Measurements from ENCODE around the gene ADM2. TPM values are rescaled to one million over a fixed set of nuclear protein-coding genes. Genes with fewer than 3 reads are reported as not detected.
"Not testable (repeated sequence)": the region's sequence is repeated elsewhere in the genome, so short reads cannot be mapped to it uniquely, and the experiment has no call there.

The ADM2 gene
- total RNA-seq, 1 donor from 2014 or later = under 0.01 TPM

DNA sequence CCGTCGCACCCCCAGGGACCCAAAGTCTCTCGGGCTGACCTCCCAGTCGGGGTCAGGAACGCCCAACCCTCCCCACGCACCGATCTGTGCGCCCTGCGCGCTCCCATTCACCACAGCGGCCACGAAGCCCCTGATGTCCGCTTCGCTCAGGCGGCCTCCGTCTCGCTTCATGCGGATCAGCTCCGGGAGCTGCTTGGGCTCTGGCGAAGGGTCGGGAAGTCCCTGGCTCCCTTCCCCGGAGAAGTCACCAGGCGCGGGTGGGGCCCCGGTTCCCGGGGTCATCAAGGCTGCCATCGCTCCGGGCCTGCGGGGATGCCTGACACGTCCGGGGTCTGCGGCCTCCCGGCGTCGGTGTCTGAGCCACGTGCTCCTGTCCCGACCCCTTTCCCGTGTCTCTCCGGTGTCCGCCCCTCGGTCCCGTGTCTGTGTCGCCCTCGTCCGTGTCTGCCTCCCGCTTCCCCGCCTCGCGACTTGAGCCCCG, 48.1 kb downstream of the ADM2 start:
- Histone ChIP-seq H3K9me3 (ENCODE audit: control insufficient read depth in 3 of 3, low read length in 3 of 3) (no peaks in the 10 kb centered on the region), H3K27ac (ENCODE audit: low read depth, low read length) (peak overlapping the region; percentile 93), H3K4me3 (ENCODE audit: low read length in 3 of 3) (peak overlapping the region; percentile 56 to 75 (median 68)), H3K27me3 (ENCODE audit: control insufficient read depth in 3 of 3, insufficient read depth in 3 of 3, low read length in 3 of 3) (peaks cover 30 to 60% (median 45%) of the 10 kb centered on the region in 3 donors), H3K36me3 (ENCODE audit: control insufficient read depth in 3 of 3, insufficient read depth in 3 of 3, low read length in 3 of 3) (peaks cover 0 to 1% (median 0%) of the 10 kb centered on the region in 3 donors), H3K9ac (ENCODE audit: low read depth in 1 of 3, low read length in 3 of 3) (peak overlapping the region in 2 of 3 donors; percentile 73 to 74), H3K4me1 (ENCODE audit: control insufficient read depth in 3 of 3, insufficient read depth in 3 of 3, low read length in 3 of 3) (peaks cover 15 to 59% (median 43%) of the 10 kb centered on the region in 3 donors)

GRCh38 chr22:50529897-50530579, 48.7 kb downstream of the ADM2 start, which contains the start of gene TYMP:
Gene TYMP, minus strand, starts transcription at chr22:50530012. Its CDS starts 303 bp downstream, at chr22:50529709.
- Histone ChIP-seq H3K36me3 (ENCODE audit: control insufficient read depth in 3 of 3, insufficient read depth in 3 of 3, low read length in 3 of 3) (no peaks in the 10 kb centered on the region), H3K4me3 (ENCODE audit: low read length in 3 of 3) (peak within 1 kb of the TSS; percentile 66 to 75 (median 68)), H3K9ac (ENCODE audit: low read depth in 1 of 3, low read length in 3 of 3) (peak within 1 kb of the TSS in 2 of 3 donors; percentile 78 to 86), H3K27me3 (ENCODE audit: control insufficient read depth in 3 of 3, insufficient read depth in 3 of 3, low read length in 3 of 3) (peaks cover 30 to 63% (median 45%) of the 10 kb centered on the region in 3 donors), H3K27ac (ENCODE audit: low read depth, low read length) (peak within 1 kb of the TSS; percentile 93), H3K4me1 (ENCODE audit: control insufficient read depth in 3 of 3, insufficient read depth in 3 of 3, low read length in 3 of 3) (peaks cover 10 to 53% (median 37%) of the 10 kb centered on the region in 3 donors), H3K9me3 (ENCODE audit: control insufficient read depth in 3 of 3, low read length in 3 of 3) (no peaks in the 10 kb centered on the region)

- no peaks in the 10 kb centered on the region for H3K9me3 ChIP-seq (ENCODE audit: control insufficient read depth in 3 of 3, low read length in 3 of 3)
- peak overlapping the region in 2 of 3 donors; percentile 62 to 86 for H3K9ac ChIP-seq (ENCODE audit: low read depth in 1 of 3, low read length in 3 of 3)
- H3K4me3 ChIP-seq (ENCODE audit: low read length in 3 of 3) = peak overlapping the region; percentile 38 to 75 (median 65)
- peaks cover 30 to 66% (median 45%) of the 10 kb centered on the region in 3 donors for H3K27me3 ChIP-seq (ENCODE audit: control insufficient read depth in 3 of 3, insufficient read depth in 3 of 3, low read length in 3 of 3)
- H3K27ac ChIP-seq (ENCODE audit: low read depth, low read length) = peak overlapping the region; percentile 93
- H3K4me1 ChIP-seq (ENCODE audit: control insufficient read depth in 3 of 3, insufficient read depth in 3 of 3, low read length in 3 of 3) = peaks cover 10 to 50% (median 35%) of the 10 kb centered on the region in 3 donors
- H3K36me3 ChIP-seq (ENCODE audit: control insufficient read depth in 3 of 3, insufficient read depth in 3 of 3, low read length in 3 of 3) = no peaks in the 10 kb centered on the region
Observed at GRCh38 chr22:50530580-50530876, 49.2 kb downstream of the ADM2 start.

GRCh38 chr22:50530877-50531545, 49.7 kb downstream of the ADM2 start:
- Histone ChIP-seq H3K9ac (ENCODE audit: low read depth in 1 of 3, low read length in 3 of 3) (peak overlapping the region; percentile 78 to 86 (median 83)), H3K27me3 (ENCODE audit: control insufficient read depth in 3 of 3, insufficient read depth in 3 of 3, low read length in 3 of 3) (peaks cover 30 to 66% (median 45%) of the 10 kb centered on the region in 3 donors), H3K4me3 (ENCODE audit: low read length in 3 of 3) (peak overlapping the region; percentile 65 to 75 (median 66)), H3K9me3 (ENCODE audit: control insufficient read depth in 3 of 3, low read length in 3 of 3) (no peaks in the 10 kb centered on the region), H3K4me1 (ENCODE audit: control insufficient read depth in 3 of 3, insufficient read depth in 3 of 3, low read length in 3 of 3) (peaks cover 10 to 49% (median 35%) of the 10 kb centered on the region in 3 donors), H3K27ac (ENCODE audit: low read depth, low read length) (peak overlapping the region; percentile 93), H3K36me3 (ENCODE audit: control insufficient read depth in 3 of 3, insufficient read depth in 3 of 3, low read length in 3 of 3) (no peaks in the 10 kb centered on the region)

- H3K36me3 ChIP-seq (ENCODE audit: control insufficient read depth in 3 of 3, insufficient read depth in 3 of 3, low read length in 3 of 3) = no peaks in the 10 kb centered on the region
- H3K27ac ChIP-seq (ENCODE audit: low read depth, low read length) = peak overlapping the region; percentile 93
- H3K4me3 ChIP-seq (ENCODE audit: low read length in 3 of 3) = peak overlapping the region; percentile 65 to 70 (median 66)
- peaks cover 30 to 64% (median 45%) of the 10 kb centered on the region in 3 donors for H3K27me3 ChIP-seq (ENCODE audit: control insufficient read depth in 3 of 3, insufficient read depth in 3 of 3, low read length in 3 of 3)
- H3K9me3 ChIP-seq (ENCODE audit: control insufficient read depth in 3 of 3, low read length in 3 of 3) = no peaks in the 10 kb centered on the region
- H3K4me1 ChIP-seq (ENCODE audit: control insufficient read depth in 3 of 3, insufficient read depth in 3 of 3, low read length in 3 of 3) = peaks cover 10 to 44% (median 33%) of the 10 kb centered on the region in 3 donors
- peak overlapping the region; percentile 78 to 86 (median 83) for H3K9ac ChIP-seq (ENCODE audit: low read depth in 1 of 3, low read length in 3 of 3)
Observed at GRCh38 chr22:50531546-50531961, 50.2 kb downstream of the ADM2 start.

DNA sequence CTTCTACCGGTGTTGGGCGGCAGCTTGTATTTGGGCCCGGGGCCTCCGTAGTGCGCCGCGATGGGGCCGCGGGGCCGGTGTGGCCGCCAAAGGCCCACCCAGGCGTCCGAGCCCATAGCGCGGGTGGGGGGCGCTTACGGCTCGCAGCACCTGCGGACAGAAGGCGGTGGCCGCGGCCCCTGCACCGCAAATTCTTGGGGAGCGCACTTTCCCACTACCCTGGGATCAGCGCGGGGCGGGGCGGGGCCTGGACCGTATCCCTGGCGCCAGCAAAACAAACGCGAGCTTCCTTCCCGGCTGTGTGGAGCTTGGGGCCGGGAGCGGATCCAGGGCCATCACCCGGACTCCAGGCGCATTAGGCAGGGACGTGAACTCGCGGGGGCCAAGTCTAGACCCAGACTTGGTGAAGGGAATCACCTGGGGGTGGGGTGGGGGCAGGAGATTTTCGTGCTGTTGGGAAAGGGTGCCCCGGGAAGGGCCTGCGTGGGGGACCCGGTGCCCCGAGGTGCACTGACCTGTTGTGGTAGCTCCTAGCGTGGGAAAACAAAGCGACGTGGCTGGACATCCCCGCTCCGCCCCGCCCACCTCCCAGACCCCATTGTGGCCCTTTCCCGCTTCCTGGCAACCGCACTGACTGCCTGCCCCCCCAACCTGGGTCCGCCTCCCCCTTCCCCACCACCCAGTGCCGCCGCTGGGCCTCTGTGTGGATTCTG, 50.8 kb downstream of the ADM2 start:
- Histone ChIP-seq H3K36me3 (ENCODE audit: control insufficient read depth in 3 of 3, insufficient read depth in 3 of 3, low read length in 3 of 3) (no peaks in the 10 kb centered on the region), H3K9me3 (ENCODE audit: control insufficient read depth in 3 of 3, low read length in 3 of 3) (no peaks in the 10 kb centered on the region), H3K4me3 (ENCODE audit: low read length in 3 of 3) (peak overlapping the region in 2 of 3 donors; percentile 65 to 70), H3K27ac (ENCODE audit: low read depth, low read length) (peak overlapping the region; percentile 93), H3K27me3 (ENCODE audit: control insufficient read depth in 3 of 3, insufficient read depth in 3 of 3, low read length in 3 of 3) (peaks cover 30 to 59% (median 45%) of the 10 kb centered on the region in 3 donors), H3K4me1 (ENCODE audit: control insufficient read depth in 3 of 3, insufficient read depth in 3 of 3, low read length in 3 of 3) (peaks cover 9 to 38% (median 29%) of the 10 kb centered on the region in 3 donors), H3K9ac (ENCODE audit: low read depth in 1 of 3, low read length in 3 of 3) (peak overlapping the region; percentile 78 to 86 (median 83))

GRCh38 chr22:50532824-50533796, 51.8 kb downstream of the ADM2 start:
- Histone ChIP-seq H3K27me3 (ENCODE audit: control insufficient read depth in 3 of 3, insufficient read depth in 3 of 3, low read length in 3 of 3) (peaks cover 30 to 57% (median 45%) of the 10 kb centered on the region in 3 donors), H3K9ac (ENCODE audit: low read depth in 1 of 3, low read length in 3 of 3) (no peak overlapping the region), H3K4me1 (ENCODE audit: control insufficient read depth in 3 of 3, insufficient read depth in 3 of 3, low read length in 3 of 3) (peaks cover 5 to 33% (median 24%) of the 10 kb centered on the region in 3 donors), H3K4me3 (ENCODE audit: low read length in 3 of 3) (no peak overlapping the region), H3K9me3 (ENCODE audit: control insufficient read depth in 3 of 3, low read length in 3 of 3) (no peaks in the 10 kb centered on the region), H3K36me3 (ENCODE audit: control insufficient read depth in 3 of 3, insufficient read depth in 3 of 3, low read length in 3 of 3) (no peaks in the 10 kb centered on the region), H3K27ac (ENCODE audit: low read depth, low read length) (peak overlapping the region; percentile 93)

DNA sequence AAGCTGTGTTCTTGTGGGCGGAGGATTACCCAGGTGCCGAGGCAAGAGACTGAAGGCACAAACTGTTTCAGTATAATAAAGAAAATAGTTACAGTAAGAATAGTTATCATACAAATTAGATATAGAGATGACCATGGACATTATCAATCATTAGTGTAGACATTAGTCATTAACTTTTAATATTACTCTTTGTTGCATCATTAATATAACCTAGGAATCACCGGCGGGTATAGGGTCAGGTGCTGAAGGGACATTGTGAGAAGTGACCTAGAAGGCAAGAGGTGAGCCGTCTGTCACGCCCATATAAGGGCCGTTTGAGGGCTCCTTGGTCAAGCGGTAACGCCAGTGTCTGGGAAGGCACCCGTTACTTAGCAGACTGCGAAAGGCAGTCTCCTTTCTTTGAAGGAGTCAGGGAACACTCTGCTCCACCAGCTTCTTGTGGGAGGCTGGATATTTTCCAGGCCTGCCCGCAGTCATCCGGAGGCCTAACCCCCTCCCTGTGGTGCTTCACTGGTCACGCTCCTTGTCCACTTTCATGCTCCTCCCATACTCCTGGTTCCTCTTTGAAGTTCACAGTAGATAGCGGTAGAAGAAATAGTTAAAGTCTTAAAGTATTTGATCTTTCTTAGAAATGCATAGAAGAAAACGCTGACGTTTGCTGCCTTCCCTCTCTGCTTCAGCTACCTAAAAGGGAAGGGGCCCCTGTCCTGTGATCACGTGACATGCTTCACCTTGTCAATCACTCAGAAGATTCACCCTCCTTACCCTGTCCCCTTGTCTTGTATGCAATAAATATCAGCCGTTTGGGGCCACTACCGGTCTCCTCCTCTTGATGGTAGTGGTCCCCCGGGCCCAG, 52.7 kb downstream of the ADM2 start:
- H3K4me3 ChIP-seq (ENCODE audit: low read length in 3 of 3); H3K9ac ChIP-seq (ENCODE audit: low read depth in 1 of 3, low read length in 3 of 3); H3K36me3 ChIP-seq (ENCODE audit: control insufficient read depth in 3 of 3, insufficient read depth in 3 of 3, low read length in 3 of 3); H3K9me3 ChIP-seq (ENCODE audit: control insufficient read depth in 3 of 3, low read length in 3 of 3): not testable (repeated sequence)
- H3K27ac ChIP-seq (ENCODE audit: low read depth, low read length) = peak overlapping the region; percentile 5
- H3K4me1 ChIP-seq (ENCODE audit: control insufficient read depth in 3 of 3, insufficient read depth in 3 of 3, low read length in 3 of 3) = peaks cover 5 to 29% (median 19%) of the 10 kb centered on the region in 3 donors
- peaks cover 30 to 47% (median 43%) of the 10 kb centered on the region in 3 donors for H3K27me3 ChIP-seq (ENCODE audit: control insufficient read depth in 3 of 3, insufficient read depth in 3 of 3, low read length in 3 of 3)
